Measurements from ENCODE around the gene FRY.

FRY gene

DNA sequence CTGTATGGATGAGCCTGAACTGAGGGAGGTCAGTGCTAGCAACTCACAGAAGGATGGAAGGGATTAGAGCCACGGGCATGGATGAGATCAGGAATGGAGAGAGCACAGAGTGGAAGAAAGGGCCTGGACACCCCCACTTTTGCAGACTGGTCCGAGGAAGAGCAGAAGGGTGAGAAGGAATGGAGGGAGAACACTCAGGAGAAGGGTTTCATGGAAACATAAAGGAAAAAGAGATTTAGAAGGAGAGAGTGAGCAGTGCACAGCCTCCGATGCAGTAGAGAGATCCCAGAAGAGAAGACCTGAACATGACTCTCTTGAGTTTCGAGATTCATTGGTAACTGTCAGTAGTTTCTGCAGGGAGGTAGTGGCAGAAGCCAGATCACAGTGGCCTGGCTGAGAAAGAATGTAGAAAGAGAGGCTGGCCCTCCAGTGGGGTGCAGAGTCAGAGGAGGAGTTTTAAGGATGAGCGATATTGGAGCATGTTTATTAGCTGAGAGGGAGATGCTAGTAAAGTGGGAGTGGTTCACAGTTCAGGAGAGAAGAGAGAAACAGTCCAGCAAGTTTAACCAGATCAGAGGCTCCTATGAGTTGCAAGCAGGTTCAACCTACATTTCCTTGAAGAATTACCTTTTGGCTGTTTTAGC lies 174.6 kb downstream of the FRY start:
- H3K27ac ChIP-seq, result no peak overlapping the region

DNA sequence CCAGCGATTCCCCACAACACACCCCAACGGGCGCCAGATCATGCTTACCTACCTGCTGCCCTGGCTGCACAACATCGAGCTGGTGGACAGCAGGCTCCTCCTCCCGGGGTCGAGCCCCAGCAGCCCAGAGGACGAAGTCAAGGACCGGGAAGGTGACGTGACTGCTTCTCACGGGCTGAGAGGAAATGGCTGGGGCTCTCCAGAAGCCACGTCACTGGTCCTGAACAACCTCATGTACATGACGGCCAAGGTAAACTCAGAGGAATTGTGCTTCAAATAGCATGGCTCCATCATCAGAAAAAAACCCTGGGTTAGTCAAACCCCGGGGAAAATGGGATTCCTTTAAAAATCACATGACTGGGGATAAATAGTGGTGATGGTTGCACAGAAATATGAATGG lies 177.3 kb downstream of the FRY start:
- Histone ChIP-seq H3K27ac (no peak overlapping the region), H3K36me3 (ENCODE audit: insufficient read depth, low read length) (no peaks in the 10 kb centered on the region), H3K9ac (ENCODE audit: insufficient read length) (no peak overlapping the region), H3K4me3 (no peak overlapping the region), H3K9me3 (ENCODE audit: low read depth, low read length) (no peaks in the 10 kb centered on the region)
- no peak for TF ChIP-seq FOXP2 (optimal IDR thresholded peaks at IDR 0.05; ENCODE audit: control extremely low read depth, extremely low read length, insufficient read depth)
- no peak for TF ChIP-seq EZH2 (IDR thresholded peaks at IDR 0.05)
- no peak for TF ChIP-seq POLR2AphosphoS5 (IDR thresholded peaks at IDR 0.05; ENCODE audit: borderline replicate concordance, low read depth, low read length)
- DNase-seq (ENCODE audit: low read depth, low spot score), result no peak

More for the DNA sequence above, 174.6 kb downstream of the FRY start:
- Histone ChIP-seq H3K4me3 (no peak overlapping the region), H3K9ac (ENCODE audit: insufficient read length) (no peak overlapping the region), H3K9me3 (ENCODE audit: low read depth, low read length) (no peaks in the 10 kb centered on the region), H3K36me3 (ENCODE audit: insufficient read depth, low read length) (no peaks in the 10 kb centered on the region)
- TF ChIP-seq FOXP2 (optimal IDR thresholded peaks at IDR 0.05; ENCODE audit: control extremely low read depth, extremely low read length, insufficient read depth), result no peak
- no peak for DNase-seq (ENCODE audit: low read depth, low spot score)

DNA sequence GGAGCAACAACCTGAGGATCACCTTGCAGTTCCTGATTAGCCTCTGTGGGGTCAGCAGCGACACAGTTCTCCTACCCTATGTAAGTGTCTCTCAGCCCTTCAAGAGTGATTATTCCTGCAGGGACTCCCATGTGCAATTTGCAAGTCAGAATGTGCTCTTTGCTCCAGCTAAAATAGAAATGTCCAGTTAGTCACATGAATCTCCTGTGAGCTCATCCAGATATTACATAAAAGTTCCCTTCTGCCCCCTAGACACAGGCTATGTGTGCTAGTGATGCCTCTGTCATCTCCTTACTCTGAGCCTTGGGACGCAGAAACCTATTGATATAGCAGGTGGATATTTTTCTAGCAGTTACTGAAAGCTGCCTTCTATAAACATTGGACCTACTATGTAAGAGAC lies 178.1 kb downstream of the FRY start:
- DNase-seq (ENCODE audit: low read depth, low spot score), result no peak
- no peak overlapping the region for H3K9ac ChIP-seq (ENCODE audit: insufficient read length)
- H3K36me3 ChIP-seq (ENCODE audit: insufficient read depth, low read length), result no peaks in the 10 kb centered on the region
- no peaks in the 10 kb centered on the region for H3K9me3 ChIP-seq (ENCODE audit: low read depth, low read length)
- H3K27ac ChIP-seq, result no peak overlapping the region
- H3K4me3 ChIP-seq, result no peak overlapping the region
- TF ChIP-seq EZH2 (IDR thresholded peaks at IDR 0.05), result no peak
- TF ChIP-seq FOXP2 (optimal IDR thresholded peaks at IDR 0.05; ENCODE audit: control extremely low read depth, extremely low read length, insufficient read depth), result no peak
- TF ChIP-seq POLR2AphosphoS5 (IDR thresholded peaks at IDR 0.05; ENCODE audit: borderline replicate concordance, low read depth, low read length), result no peak

GRCh38 chr13:32210101-32210500 lies 178.5 kb downstream of the FRY start:
- DNase-seq (ENCODE audit: low read depth, low spot score), result no peak
- TF ChIP-seq POLR2AphosphoS5 (IDR thresholded peaks at IDR 0.05; ENCODE audit: borderline replicate concordance, low read depth, low read length) (no peak), EZH2 (IDR thresholded peaks at IDR 0.05) (no peak), FOXP2 (optimal IDR thresholded peaks at IDR 0.05; ENCODE audit: control extremely low read depth, extremely low read length, insufficient read depth) (no peak)
- Histone ChIP-seq H3K9ac (ENCODE audit: insufficient read length) (no peak overlapping the region), H3K9me3 (ENCODE audit: low read depth, low read length) (no peaks in the 10 kb centered on the region), H3K36me3 (ENCODE audit: insufficient read depth, low read length) (no peaks in the 10 kb centered on the region), H3K4me3 (no peak overlapping the region), H3K27ac (no peak overlapping the region)

GRCh38 chr13:32211813-32212212 lies 180.2 kb downstream of the FRY start:
- H3K9ac ChIP-seq (ENCODE audit: insufficient read length), result no peak overlapping the region
- H3K36me3 ChIP-seq (ENCODE audit: insufficient read depth, low read length), result no peaks in the 10 kb centered on the region

DNA sequence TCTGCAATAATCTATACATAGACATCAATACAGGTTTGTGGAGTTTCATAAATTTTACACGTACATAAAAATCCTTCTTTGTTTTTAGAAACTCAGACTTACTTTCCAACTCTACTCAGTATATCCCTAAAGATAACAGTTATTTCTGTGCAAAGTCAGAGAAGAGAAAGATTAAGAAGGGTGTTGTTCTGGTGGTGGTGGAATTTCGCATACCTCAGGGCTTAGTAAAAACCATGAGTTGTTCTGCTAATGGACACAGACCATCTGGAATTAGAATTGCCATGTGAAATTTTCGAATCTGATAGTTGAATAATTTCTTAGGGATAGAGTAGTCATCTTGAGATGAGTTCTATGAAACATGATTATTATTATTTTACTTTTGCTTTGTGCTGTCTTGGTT lies 180.8 kb downstream of the FRY start:
- no peak for DNase-seq (ENCODE audit: low read depth, low spot score)
- no peaks in the 10 kb centered on the region for H3K9me3 ChIP-seq (ENCODE audit: low read depth, low read length)
- no peak overlapping the region for H3K27ac ChIP-seq
- H3K4me3 ChIP-seq, result no peak overlapping the region
- TF ChIP-seq EZH2 (IDR thresholded peaks at IDR 0.05) (no peak), FOXP2 (optimal IDR thresholded peaks at IDR 0.05; ENCODE audit: control extremely low read depth, extremely low read length, insufficient read depth) (no peak), POLR2AphosphoS5 (IDR thresholded peaks at IDR 0.05; ENCODE audit: borderline replicate concordance, low read depth, low read length) (no peak)
- no peaks in the 10 kb centered on the region for H3K36me3 ChIP-seq (ENCODE audit: insufficient read depth, low read length)
- no peak overlapping the region for H3K9ac ChIP-seq (ENCODE audit: insufficient read length)

More at GRCh38 chr13:32211813-32212212, 180.2 kb downstream of the FRY start:
- Histone ChIP-seq H3K9me3 (ENCODE audit: low read depth, low read length) (no peaks in the 10 kb centered on the region), H3K4me3 (no peak overlapping the region), H3K27ac (no peak overlapping the region)
- TF ChIP-seq POLR2AphosphoS5 (IDR thresholded peaks at IDR 0.05; ENCODE audit: borderline replicate concordance, low read depth, low read length) (no peak), EZH2 (IDR thresholded peaks at IDR 0.05) (no peak), FOXP2 (optimal IDR thresholded peaks at IDR 0.05; ENCODE audit: control extremely low read depth, extremely low read length, insufficient read depth) (no peak)
- DNase-seq (ENCODE audit: low read depth, low spot score), result no peak

DNA sequence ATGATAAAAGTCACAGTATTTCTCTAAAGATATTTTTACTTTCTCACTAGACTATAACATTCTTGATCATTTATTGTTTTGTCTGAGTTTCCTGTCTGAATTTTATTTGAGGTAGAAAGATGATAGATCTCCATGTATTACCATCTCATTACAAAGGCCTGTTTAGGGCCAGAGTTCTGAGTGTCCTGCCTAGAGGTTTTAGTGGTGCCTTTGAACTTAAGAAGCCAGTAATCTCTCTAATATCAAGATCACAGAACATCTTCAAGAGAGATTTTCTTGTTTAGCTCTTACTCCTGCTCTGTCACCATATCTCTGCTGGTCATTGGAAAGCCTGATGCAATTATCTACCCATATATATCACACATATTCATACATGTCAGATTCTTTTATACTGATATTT lies 182.1 kb downstream of the FRY start:
- Histone ChIP-seq H3K36me3 (ENCODE audit: insufficient read depth, low read length) (no peaks in the 10 kb centered on the region), H3K4me3 (no peak overlapping the region), H3K9ac (ENCODE audit: insufficient read length) (no peak overlapping the region), H3K9me3 (ENCODE audit: low read depth, low read length) (no peaks in the 10 kb centered on the region), H3K27ac (no peak overlapping the region)
- no peak for DNase-seq (ENCODE audit: low read depth, low spot score)
- no peak for TF ChIP-seq FOXP2 (optimal IDR thresholded peaks at IDR 0.05; ENCODE audit: control extremely low read depth, extremely low read length, insufficient read depth)
- no peak for TF ChIP-seq POLR2AphosphoS5 (IDR thresholded peaks at IDR 0.05; ENCODE audit: borderline replicate concordance, low read depth, low read length)
- TF ChIP-seq EZH2 (IDR thresholded peaks at IDR 0.05), result no peak

DNA sequence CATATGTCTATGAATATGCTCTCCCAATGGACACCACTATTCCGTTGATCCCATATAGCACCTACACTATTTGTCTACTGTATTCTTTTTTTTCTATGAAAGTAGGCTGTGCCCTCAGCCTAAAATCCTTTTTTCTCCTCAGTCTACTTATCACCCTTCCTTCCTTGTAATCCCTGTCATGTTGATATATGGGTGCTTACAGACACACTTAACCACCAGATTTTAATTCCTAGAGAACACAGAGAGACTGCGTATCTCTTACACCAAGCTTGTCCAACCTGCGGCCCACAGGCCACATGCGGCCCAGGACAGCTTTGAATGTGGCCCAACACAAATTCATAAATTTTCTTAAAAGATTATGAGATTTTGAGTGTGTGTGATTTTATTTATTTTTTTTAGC lies 182.5 kb downstream of the FRY start:
- Histone ChIP-seq H3K27ac (no peak overlapping the region), H3K36me3 (ENCODE audit: insufficient read depth, low read length) (no peaks in the 10 kb centered on the region)
- TF ChIP-seq POLR2AphosphoS5 (IDR thresholded peaks at IDR 0.05; ENCODE audit: borderline replicate concordance, low read depth, low read length) (no peak), EZH2 (IDR thresholded peaks at IDR 0.05) (no peak), FOXP2 (optimal IDR thresholded peaks at IDR 0.05; ENCODE audit: control extremely low read depth, extremely low read length, insufficient read depth) (no peak)

DNA sequence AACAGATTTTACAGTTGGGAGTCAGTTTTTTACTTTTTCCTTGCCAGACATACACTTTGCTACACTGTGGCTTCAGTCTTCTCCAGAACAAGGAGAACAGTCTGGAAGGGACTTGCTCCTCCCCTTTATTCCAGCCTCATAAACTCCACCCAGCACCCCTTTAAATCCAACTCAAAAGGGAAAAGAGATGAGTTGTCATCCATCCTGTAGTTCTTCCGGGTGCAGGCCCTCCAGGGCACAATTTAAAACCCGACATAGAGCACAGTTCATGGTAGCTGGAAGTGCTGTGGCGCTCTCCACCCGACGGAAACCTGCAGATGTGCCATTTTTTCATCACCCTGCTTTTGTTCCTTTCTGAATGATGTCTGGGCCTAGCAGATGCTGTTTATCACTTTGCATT lies 184.7 kb downstream of the FRY start:
- Histone ChIP-seq H3K4me3 (no peak overlapping the region), H3K27ac (no peak overlapping the region), H3K9me3 (ENCODE audit: low read depth, low read length) (no peaks in the 10 kb centered on the region), H3K36me3 (ENCODE audit: insufficient read depth, low read length) (no peaks in the 10 kb centered on the region), H3K9ac (ENCODE audit: insufficient read length) (no peak overlapping the region)
- TF ChIP-seq EZH2 (IDR thresholded peaks at IDR 0.05) (no peak), POLR2AphosphoS5 (IDR thresholded peaks at IDR 0.05; ENCODE audit: borderline replicate concordance, low read depth, low read length) (no peak), FOXP2 (optimal IDR thresholded peaks at IDR 0.05; ENCODE audit: control extremely low read depth, extremely low read length, insufficient read depth) (no peak)
- no peak for DNase-seq (ENCODE audit: low read depth, low spot score)

More for the DNA sequence above, 182.5 kb downstream of the FRY start:
- no peak for DNase-seq (ENCODE audit: low read depth, low spot score)
- Histone ChIP-seq H3K9me3 (ENCODE audit: low read depth, low read length) (no peaks in the 10 kb centered on the region), H3K4me3 (no peak overlapping the region), H3K9ac (ENCODE audit: insufficient read length) (no peak overlapping the region)
